ENCODE results near the gene TOR3A. TPM values are rescaled to one million over a fixed set of nuclear protein-coding genes. Genes with fewer than 3 reads are reported as not detected.
"Not testable (repeated sequence)": the region's sequence is repeated elsewhere in the genome, so short reads cannot be mapped to it uniquely, and the experiment has no call there.

Gene TOR3A
- total RNA-seq, 1 experiment from 2014 or later = 51.5 TPM

DNA sequence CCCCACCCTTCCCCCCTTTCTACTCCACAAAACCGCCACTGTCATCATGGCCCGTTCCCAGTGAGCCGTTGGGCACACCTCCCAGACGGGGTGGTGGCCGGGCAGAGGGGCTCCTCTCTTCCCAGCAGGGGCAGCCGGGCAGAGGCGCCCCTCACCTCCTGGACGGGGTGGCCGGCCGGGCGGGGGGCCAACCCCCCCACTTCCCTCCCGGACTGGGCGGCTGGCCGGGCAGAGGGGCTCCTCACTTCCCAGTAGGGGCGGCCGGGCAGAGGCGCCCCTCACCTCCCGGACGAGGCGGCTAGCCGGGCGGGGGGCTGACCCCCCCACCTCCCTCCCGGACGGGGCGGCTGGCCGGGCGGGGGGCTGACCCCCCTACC lies 41.7 kb upstream of the TOR3A start:
- H3K9me3 ChIP-seq (ENCODE audit: control insufficient read depth, insufficient read depth, low read depth, low read length); H3K4me3 ChIP-seq (ENCODE audit: low read depth in 2 of 2, low read length in 2 of 2); H3K36me3 ChIP-seq (ENCODE audit: control insufficient read depth, insufficient read depth, low read length); DNase-seq (ENCODE audit: low read depth, low spot score); H3K27me3 ChIP-seq (ENCODE audit: control insufficient read depth, insufficient read depth, low read length); in situ Hi-C loops (cut with HindIII; ENCODE audit: low pct_unique_long_range_greater_than_20kb, low sequenced_read_pairs); intact Hi-C loops (cut with micrococcal nuclease; ENCODE audit: unreplicated experiment); CTCF ChIA-PET; POLR2A ChIA-PET; BruUV-seq (replicated peaks); ATAC-seq; H3K27ac ChIP-seq (ENCODE audit: low read length): not testable (repeated sequence)
- H3K4me1 ChIP-seq (ENCODE audit: control insufficient read depth, insufficient read depth, low read length) = peaks cover 23% of the 10 kb centered on the region

DNA sequence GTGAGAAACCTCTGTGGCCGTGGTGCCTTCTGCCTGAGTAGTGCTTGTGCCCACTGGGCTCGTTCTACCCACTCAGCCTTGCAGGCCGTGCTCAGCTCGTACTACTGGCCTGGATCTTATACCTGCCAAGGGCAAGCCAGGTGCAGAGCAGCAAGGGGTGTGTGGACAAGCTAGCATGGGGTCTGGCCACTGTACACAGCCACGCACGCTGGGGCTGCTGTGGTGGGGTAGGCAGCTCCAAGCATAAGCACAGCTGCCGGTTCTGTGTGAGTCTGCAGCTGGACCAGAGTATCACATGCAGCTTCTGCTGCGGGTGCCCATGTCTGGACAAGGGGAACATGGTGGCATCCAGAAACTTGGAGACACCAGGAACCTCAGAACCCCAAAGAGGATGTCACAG lies 39.8 kb upstream of the TOR3A start:
- Histone ChIP-seq H3K4me1 (ENCODE audit: control insufficient read depth, insufficient read depth, low read length) (peaks cover 16% of the 10 kb centered on the region), H3K27me3 (ENCODE audit: control insufficient read depth, insufficient read depth, low read length) (no peaks in the 10 kb centered on the region), H3K9me3 (ENCODE audit: control insufficient read depth, insufficient read depth, low read depth, low read length) (no peaks in the 10 kb centered on the region), H3K36me3 (ENCODE audit: control insufficient read depth, insufficient read depth, low read length) (no peaks in the 10 kb centered on the region), H3K27ac (ENCODE audit: low read length) (no peak overlapping the region), H3K4me3 (ENCODE audit: low read depth in 2 of 2, low read length in 2 of 2) (no peak overlapping the region)
- no TSS peak for BruUV-seq (replicated peaks)
- DNase-seq (ENCODE audit: low read depth, low spot score) (no peak), ATAC-seq (0 out of 2 replicates have a peak, but pooled peaks have one; percentile 18)
- no peak for TF ChIP-seq SIN3A (IDR thresholded peaks at IDR 0.05; ENCODE audit: borderline replicate concordance, insufficient read depth, low read depth, low read length)
- no peak for TF ChIP-seq REST (IDR thresholded peaks at IDR 0.05; ENCODE audit: insufficient read depth in 1 of 2, low read depth in 2 of 2, low read length in 1 of 2)
- TF ChIP-seq, protein P1, sequence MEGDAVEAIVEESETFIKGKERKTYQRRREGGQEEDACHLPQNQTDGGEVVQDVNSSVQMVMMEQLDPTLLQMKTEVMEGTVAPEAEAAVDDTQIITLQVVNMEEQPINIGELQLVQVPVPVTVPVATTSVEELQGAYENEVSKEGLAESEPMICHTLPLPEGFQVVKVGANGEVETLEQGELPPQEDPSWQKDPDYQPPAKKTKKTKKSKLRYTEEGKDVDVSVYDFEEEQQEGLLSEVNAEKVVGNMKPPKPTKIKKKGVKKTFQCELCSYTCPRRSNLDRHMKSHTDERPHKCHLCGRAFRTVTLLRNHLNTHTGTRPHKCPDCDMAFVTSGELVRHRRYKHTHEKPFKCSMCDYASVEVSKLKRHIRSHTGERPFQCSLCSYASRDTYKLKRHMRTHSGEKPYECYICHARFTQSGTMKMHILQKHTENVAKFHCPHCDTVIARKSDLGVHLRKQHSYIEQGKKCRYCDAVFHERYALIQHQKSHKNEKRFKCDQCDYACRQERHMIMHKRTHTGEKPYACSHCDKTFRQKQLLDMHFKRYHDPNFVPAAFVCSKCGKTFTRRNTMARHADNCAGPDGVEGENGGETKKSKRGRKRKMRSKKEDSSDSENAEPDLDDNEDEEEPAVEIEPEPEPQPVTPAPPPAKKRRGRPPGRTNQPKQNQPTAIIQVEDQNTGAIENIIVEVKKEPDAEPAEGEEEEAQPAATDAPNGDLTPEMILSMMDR (IDR thresholded peaks at IDR 0.05) = no peak
- TF ChIP-seq TCF7L2 (IDR thresholded peaks at IDR 0.05; ENCODE audit: low read depth, low read length) = no peak
- TF ChIP-seq POLR2AphosphoS5 (IDR thresholded peaks at IDR 0.05; ENCODE audit: low read depth, low read length) = no peak
- in situ Hi-C loops (cut with HindIII; ENCODE audit: low pct_unique_long_range_greater_than_20kb, low sequenced_read_pairs) (no loop called here), intact Hi-C loops (cut with micrococcal nuclease; ENCODE audit: unreplicated experiment) (no loop called here)
- ChIA-PET CTCF (no interaction called here), POLR2A (no interaction called here)

DNA sequence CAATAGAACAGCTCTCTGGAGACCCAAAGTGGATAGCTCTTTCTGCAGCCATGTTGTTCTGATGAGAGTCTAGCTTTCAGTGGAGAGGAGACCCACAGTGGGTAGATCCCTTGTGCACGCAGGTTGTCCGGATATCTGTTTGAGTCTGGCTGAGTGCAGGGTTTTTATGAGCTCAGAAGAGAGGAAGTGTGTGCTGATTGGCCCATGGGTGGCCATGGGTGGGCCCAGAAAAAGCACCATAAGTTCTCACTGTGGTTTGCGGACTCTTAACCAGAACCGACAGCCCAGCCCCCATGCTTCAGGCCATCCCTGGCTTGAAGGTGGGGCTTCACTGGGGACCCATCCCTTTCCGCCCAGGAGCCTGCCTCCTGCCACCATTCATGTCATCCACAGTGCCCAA lies 39.2 kb upstream of the TOR3A start:
- H3K27me3 ChIP-seq (ENCODE audit: control insufficient read depth, insufficient read depth, low read length) = no peaks in the 10 kb centered on the region
- CTCF ChIA-PET = no interaction called here
- H3K4me1 ChIP-seq (ENCODE audit: control insufficient read depth, insufficient read depth, low read length) = peaks cover 10% of the 10 kb centered on the region
- no peak overlapping the region for H3K4me3 ChIP-seq (ENCODE audit: low read depth in 2 of 2, low read length in 2 of 2)
- POLR2A ChIA-PET = no interaction called here
- BruUV-seq (replicated peaks) = no TSS peak
- ATAC-seq (no peak), DNase-seq (ENCODE audit: low read depth, low spot score) (no peak)
- no peak for TF ChIP-seq TCF7L2 (IDR thresholded peaks at IDR 0.05; ENCODE audit: low read depth, low read length)
- no peak for TF ChIP-seq POLR2AphosphoS5 (IDR thresholded peaks at IDR 0.05; ENCODE audit: low read depth, low read length)
- TF ChIP-seq SIN3A (IDR thresholded peaks at IDR 0.05; ENCODE audit: borderline replicate concordance, insufficient read depth, low read depth, low read length) = no peak
- in situ Hi-C loops (cut with HindIII; ENCODE audit: low pct_unique_long_range_greater_than_20kb, low sequenced_read_pairs) = no loop called here
- no peaks in the 10 kb centered on the region for H3K36me3 ChIP-seq (ENCODE audit: control insufficient read depth, insufficient read depth, low read length)
- H3K27ac ChIP-seq (ENCODE audit: low read length) = no peak overlapping the region
- intact Hi-C loops (cut with micrococcal nuclease; ENCODE audit: unreplicated experiment) = no loop called here
- no peaks in the 10 kb centered on the region for H3K9me3 ChIP-seq (ENCODE audit: control insufficient read depth, insufficient read depth, low read depth, low read length)
